ENCODE results near the gene CTSZ. TPM values are rescaled to one million over a fixed set of nuclear protein-coding genes. Genes with fewer than 3 reads are reported as not detected.

The CTSZ gene
- polyA plus RNA-seq, 3 donors: 62.6 to 755 (median 86.4) TPM

GRCh38 chr20:59002388-59002787 is 4.7 kb downstream of the CTSZ start:
- Histone ChIP-seq H3K9ac (ENCODE audit: insufficient read depth, low read length, poor library complexity, severe bottlenecking) (no peak overlapping the region), H3K4me3 (replicated peaks in 1 of 3; ENCODE audit: low read depth in 2 of 3, low read length in 3 of 3) (peak overlapping the region in 1 of 3 experiments; percentile 86), H3K36me3 (replicated peaks in 1 of 2; ENCODE audit: control insufficient read depth in 1 of 2, insufficient read depth in 2 of 2, low read length in 2 of 2) (peaks cover 64 to 67% of the 10 kb centered on the region in 2 donors), H3K4me1 (ENCODE audit: control insufficient read depth in 1 of 2, insufficient read depth in 2 of 2, low read length in 2 of 2) (peaks cover 37 to 50% of the 10 kb centered on the region in 2 donors), H3K27ac (ENCODE audit: low read depth in 1 of 2, low read length in 2 of 2) (peak overlapping the region; percentile 95 to 98), H4K20me1 (ENCODE audit: insufficient read depth, low read length) (peaks cover 89% of the 10 kb centered on the region), H3K79me2 (ENCODE audit: insufficient read depth, low read length) (peaks cover 91% of the 10 kb centered on the region), H3K4me2 (replicated peaks; ENCODE audit: extremely low read depth, low read length, poor library complexity, severe bottlenecking) (no peak overlapping the region), H2AFZ (ENCODE audit: insufficient read depth, low read depth, low read length, poor library complexity, severe bottlenecking) (no peak overlapping the region), H3K27me3 (ENCODE audit: control insufficient read depth in 2 of 2, insufficient read depth in 2 of 2, low read length in 2 of 2) (no peaks in the 10 kb centered on the region), H3K9me3 (replicated peaks in 1 of 2; ENCODE audit: control insufficient read depth in 1 of 2, insufficient read depth in 1 of 2, low read length in 2 of 2) (no peaks in the 10 kb centered on the region)
- TF ChIP-seq CTCF (IDR thresholded peaks at IDR 0.05): no peak
- Mint-ChIP-seq H3K27ac (peak overlapping the region; percentile 70 to 100 (median 99)), H3K27me3 (ENCODE audit: low read depth in 3 of 3) (no peaks in the 10 kb centered on the region), H3K4me3 (no peak overlapping the region), H3K4me1 (peaks cover 41% of the 10 kb centered on the region), H3K36me3 (peaks cover 58 to 74% of the 10 kb centered on the region in 2 donors), H3K9me3 (peaks cover 0 to 1% (median 0%) of the 10 kb centered on the region in 7 donors)
- 95% methylated on average over 7 of the region's 8 CpGs for WGBS (ENCODE audit: insufficient coverage)
- intact Hi-C loops (cut with micrococcal nuclease): loop anchor here in 1 of 2 donors (10.0 kb wide), 1 partner anchor 118 kb away; no protein-coding TSS in a partner anchor
- DNase-seq: no peak

GRCh38 chr20:59001449-59002171 is 5.4 kb downstream of the CTSZ start:
- H3K9me3 ChIP-seq (replicated peaks in 1 of 2; ENCODE audit: control insufficient read depth in 1 of 2, insufficient read depth in 1 of 2, low read length in 2 of 2): no peaks in the 10 kb centered on the region
- Mint-ChIP-seq H3K9me3 (peaks cover 0 to 1% (median 0%) of the 10 kb centered on the region in 7 donors), H3K27me3 (ENCODE audit: low read depth in 3 of 3) (no peaks in the 10 kb centered on the region), H3K4me3 (no peak overlapping the region), H3K4me1 (peaks cover 41% of the 10 kb centered on the region), H3K36me3 (peaks cover 66 to 82% of the 10 kb centered on the region in 2 donors), H3K27ac (peak overlapping the region in 5 of 7 donors; percentile 63 to 88 (median 84))
- H3K79me2 ChIP-seq (ENCODE audit: insufficient read depth, low read length): peaks cover 91% of the 10 kb centered on the region
- no peak overlapping the region for H3K4me3 ChIP-seq (replicated peaks in 1 of 3; ENCODE audit: low read depth in 2 of 3, low read length in 3 of 3)
- peak overlapping the region; percentile 95 to 98 for H3K27ac ChIP-seq (ENCODE audit: low read depth in 1 of 2, low read length in 2 of 2)
- no peak for TF ChIP-seq CTCF (IDR thresholded peaks at IDR 0.05)
- peaks cover 36 to 48% of the 10 kb centered on the region in 2 donors for H3K4me1 ChIP-seq (ENCODE audit: control insufficient read depth in 1 of 2, insufficient read depth in 2 of 2, low read length in 2 of 2)
- H2AFZ ChIP-seq (ENCODE audit: insufficient read depth, low read depth, low read length, poor library complexity, severe bottlenecking): no peak overlapping the region
- no peaks in the 10 kb centered on the region for H3K27me3 ChIP-seq (ENCODE audit: control insufficient read depth in 2 of 2, insufficient read depth in 2 of 2, low read length in 2 of 2)
- no peak for DNase-seq
- intact Hi-C loops (cut with micrococcal nuclease): loop anchor here in 1 of 2 donors (10.0 kb wide), 1 partner anchor 117 kb away; no protein-coding TSS in a partner anchor
- no peak overlapping the region for H3K4me2 ChIP-seq (replicated peaks; ENCODE audit: extremely low read depth, low read length, poor library complexity, severe bottlenecking)
- H3K36me3 ChIP-seq (replicated peaks in 1 of 2; ENCODE audit: control insufficient read depth in 1 of 2, insufficient read depth in 2 of 2, low read length in 2 of 2): peaks cover 72 to 75% of the 10 kb centered on the region in 2 donors
- H3K9ac ChIP-seq (ENCODE audit: insufficient read depth, low read length, poor library complexity, severe bottlenecking): no peak overlapping the region
- H4K20me1 ChIP-seq (ENCODE audit: insufficient read depth, low read length): peaks cover 96% of the 10 kb centered on the region
- WGBS (ENCODE audit: insufficient coverage): 95% methylated on average over 26 of the region's 27 CpGs

All from CD14-positive monocyte (primary cell).